ENCODE results near the gene GRXCR2. TPM values are rescaled to one million over a fixed set of nuclear protein-coding genes. Genes with fewer than 3 reads are reported as not detected.

GRXCR2 gene
- total and polyA plus RNA-seq, 2 donors from 2014 or later, result not detected

DNA sequence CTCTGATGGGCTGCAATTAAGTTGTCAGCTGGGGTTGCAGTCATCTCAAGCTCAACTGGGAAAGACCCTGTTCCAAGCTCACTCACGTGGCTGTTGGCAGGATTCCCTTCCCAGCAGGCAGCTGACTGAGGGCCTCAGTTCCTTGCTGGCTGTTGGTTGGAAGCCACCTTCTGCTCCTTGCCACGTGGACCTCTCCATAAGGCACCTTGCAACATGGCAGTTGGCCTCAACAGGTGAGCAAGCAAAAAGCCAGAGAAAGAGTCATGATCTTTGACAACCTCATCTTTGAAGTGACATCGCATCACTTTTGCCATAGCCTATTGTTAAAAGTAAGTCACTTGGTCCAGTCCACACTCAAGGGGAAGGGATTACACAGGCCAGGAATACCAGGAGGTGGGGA is 19.8 kb downstream of the GRXCR2 start:
- TF ChIP-seq, protein P1, sequence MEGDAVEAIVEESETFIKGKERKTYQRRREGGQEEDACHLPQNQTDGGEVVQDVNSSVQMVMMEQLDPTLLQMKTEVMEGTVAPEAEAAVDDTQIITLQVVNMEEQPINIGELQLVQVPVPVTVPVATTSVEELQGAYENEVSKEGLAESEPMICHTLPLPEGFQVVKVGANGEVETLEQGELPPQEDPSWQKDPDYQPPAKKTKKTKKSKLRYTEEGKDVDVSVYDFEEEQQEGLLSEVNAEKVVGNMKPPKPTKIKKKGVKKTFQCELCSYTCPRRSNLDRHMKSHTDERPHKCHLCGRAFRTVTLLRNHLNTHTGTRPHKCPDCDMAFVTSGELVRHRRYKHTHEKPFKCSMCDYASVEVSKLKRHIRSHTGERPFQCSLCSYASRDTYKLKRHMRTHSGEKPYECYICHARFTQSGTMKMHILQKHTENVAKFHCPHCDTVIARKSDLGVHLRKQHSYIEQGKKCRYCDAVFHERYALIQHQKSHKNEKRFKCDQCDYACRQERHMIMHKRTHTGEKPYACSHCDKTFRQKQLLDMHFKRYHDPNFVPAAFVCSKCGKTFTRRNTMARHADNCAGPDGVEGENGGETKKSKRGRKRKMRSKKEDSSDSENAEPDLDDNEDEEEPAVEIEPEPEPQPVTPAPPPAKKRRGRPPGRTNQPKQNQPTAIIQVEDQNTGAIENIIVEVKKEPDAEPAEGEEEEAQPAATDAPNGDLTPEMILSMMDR (IDR thresholded peaks at IDR 0.05; ENCODE audit: borderline replicate concordance, extremely low read depth, insufficient read depth), result no peak
- intact Hi-C loops (cut with DNase I), result no loop called here
- no peaks in the 10 kb centered on the region for H3K27me3 ChIP-seq (ENCODE audit: control insufficient read depth, insufficient read depth, low read length)
- no peaks in the 10 kb centered on the region for H3K36me3 ChIP-seq (ENCODE audit: control insufficient read depth in 2 of 3, insufficient read depth in 3 of 3, low read length in 3 of 3)
- no peak for FAIRE-seq
- peaks cover 0 to 3% (median 0%) of the 10 kb centered on the region in 3 donors for H3K4me1 ChIP-seq (ENCODE audit: control insufficient read depth in 2 of 3, insufficient read depth in 2 of 3, low read depth in 1 of 3, low read length in 3 of 3)
- DNase-seq, result peak in 1 of 5 donors; percentile 23
- no peak overlapping the region for H3K27ac ChIP-seq (ENCODE audit: low read depth in 2 of 2, low read length in 2 of 2)
- no peak overlapping the region for H3K4me3 ChIP-seq (ENCODE audit: low read length in 3 of 3)
- H3K9ac ChIP-seq (ENCODE audit: low read length in 3 of 3), result no peak overlapping the region
- H3K9me3 ChIP-seq (ENCODE audit: control insufficient read depth in 2 of 3, insufficient read depth in 1 of 3, low read length in 3 of 3), result no peaks in the 10 kb centered on the region

- Histone ChIP-seq H3K27ac (ENCODE audit: low read depth in 2 of 2, low read length in 2 of 2) (no peak overlapping the region), H3K9me3 (ENCODE audit: control insufficient read depth in 2 of 3, insufficient read depth in 1 of 3, low read length in 3 of 3) (no peaks in the 10 kb centered on the region), H3K4me3 (ENCODE audit: low read length in 3 of 3) (no peak overlapping the region), H3K4me1 (ENCODE audit: control insufficient read depth in 2 of 3, insufficient read depth in 2 of 3, low read depth in 1 of 3, low read length in 3 of 3) (no peaks in the 10 kb centered on the region), H3K9ac (ENCODE audit: low read length in 3 of 3) (no peak overlapping the region), H3K27me3 (ENCODE audit: control insufficient read depth, insufficient read depth, low read length) (no peaks in the 10 kb centered on the region), H3K36me3 (ENCODE audit: control insufficient read depth in 2 of 3, insufficient read depth in 3 of 3, low read length in 3 of 3) (no peaks in the 10 kb centered on the region)
- DNase-seq (no peak), FAIRE-seq (no peak)
- intact Hi-C loops (cut with DNase I), result no loop called here
- TF ChIP-seq, protein P1 (IDR thresholded peaks at IDR 0.05; ENCODE audit: borderline replicate concordance, extremely low read depth, insufficient read depth), result no peak
Observed at GRCh38 chr5:145848854-145849253, 24.0 kb downstream of the GRXCR2 start.

DNA sequence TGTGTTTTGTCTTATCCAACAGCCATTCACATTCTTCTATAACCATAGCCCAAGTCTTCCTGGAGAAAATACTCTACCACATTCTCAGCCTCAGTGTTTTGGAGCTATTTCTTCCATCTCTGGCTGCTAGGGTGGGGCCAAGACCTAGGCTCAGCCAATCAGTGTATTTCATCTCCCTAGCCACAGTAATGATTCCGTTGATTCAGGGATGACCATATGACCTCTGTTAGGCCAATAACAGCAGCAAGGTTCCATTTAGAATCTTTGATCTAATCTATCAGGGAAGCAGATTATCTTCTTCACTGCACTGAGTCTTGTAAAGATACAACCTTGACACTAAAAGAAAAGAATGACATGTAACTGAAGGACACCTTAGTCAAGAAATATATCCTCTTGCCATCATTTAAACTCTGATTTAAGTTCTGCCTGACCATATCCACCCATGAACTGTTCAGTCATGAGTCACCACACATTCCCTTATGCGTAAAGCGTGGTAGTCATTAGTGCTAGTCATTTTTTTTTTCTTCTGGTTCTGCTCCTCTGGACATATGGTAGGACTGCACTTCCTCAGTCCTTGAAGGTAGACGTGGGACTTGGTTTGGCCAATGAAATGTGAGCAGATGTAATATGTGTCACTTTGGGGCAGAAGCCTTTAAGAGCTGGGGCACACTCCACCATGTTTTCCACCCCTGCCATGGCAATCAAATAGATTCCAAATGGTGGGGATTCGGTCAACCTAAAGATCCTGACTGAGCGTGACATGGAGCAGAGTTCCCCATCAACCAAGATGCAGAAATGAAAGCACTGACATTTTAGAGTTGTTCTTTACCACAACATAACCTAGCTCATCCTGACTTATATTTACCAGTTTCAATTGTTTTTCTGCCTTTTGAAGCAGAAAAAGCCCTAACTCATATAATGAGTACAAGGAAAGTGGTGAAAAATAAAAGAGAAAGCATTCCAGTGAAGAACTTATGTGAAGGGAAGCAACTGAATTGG is 25.0 kb downstream of the GRXCR2 start:
- Histone ChIP-seq H3K4me1 (ENCODE audit: control insufficient read depth in 2 of 3, insufficient read depth in 2 of 3, low read depth in 1 of 3, low read length in 3 of 3) (no peaks in the 10 kb centered on the region), H3K4me3 (ENCODE audit: low read length in 3 of 3) (no peak overlapping the region), H3K9me3 (ENCODE audit: control insufficient read depth in 2 of 3, insufficient read depth in 1 of 3, low read length in 3 of 3) (no peaks in the 10 kb centered on the region), H3K9ac (ENCODE audit: low read length in 3 of 3) (no peak overlapping the region), H3K36me3 (ENCODE audit: control insufficient read depth in 2 of 3, insufficient read depth in 3 of 3, low read length in 3 of 3) (no peaks in the 10 kb centered on the region), H3K27me3 (ENCODE audit: control insufficient read depth, insufficient read depth, low read length) (no peaks in the 10 kb centered on the region), H3K27ac (ENCODE audit: low read depth in 2 of 2, low read length in 2 of 2) (no peak overlapping the region)
- TF ChIP-seq, protein P1 (IDR thresholded peaks at IDR 0.05; ENCODE audit: borderline replicate concordance, extremely low read depth, insufficient read depth), result no peak
- intact Hi-C loops (cut with DNase I), result no loop called here
- DNase-seq (no peak), FAIRE-seq (no peak)
